ENCODE measurements around the gene GATC. TPM values are rescaled to one million over a fixed set of nuclear protein-coding genes. Genes with fewer than 3 reads are reported as not detected.

GATC gene
- total and polyA plus RNA-seq, 2 donors (not counting 3 experiments of a cell fraction or from before 2014, with no cell fraction given) = 13.0 to 28.8 TPM

DNA sequence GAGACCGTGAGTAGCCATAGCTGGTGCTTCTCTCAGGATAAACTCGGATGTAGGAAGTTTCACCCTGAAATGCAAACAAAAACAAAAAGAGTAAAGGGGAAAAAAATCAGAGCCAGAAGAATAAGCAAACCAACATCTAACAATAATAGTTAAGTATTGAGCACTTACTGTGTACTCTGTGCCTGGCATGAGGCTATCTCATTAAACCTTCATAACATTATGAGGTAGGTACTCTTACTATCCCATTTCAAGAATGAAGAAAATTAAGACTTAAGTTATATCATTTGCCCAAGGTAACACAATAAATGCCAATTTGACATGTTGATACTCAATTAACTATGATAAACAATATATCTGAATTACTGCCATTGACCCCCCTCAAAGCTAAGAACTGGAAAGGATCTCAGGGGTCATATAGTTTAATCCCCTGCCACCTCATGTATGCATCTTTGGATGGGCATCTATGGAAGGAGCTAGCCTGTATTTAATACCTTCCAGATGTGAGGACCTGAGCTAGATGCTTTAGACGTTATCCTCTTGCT, 15.9 kb downstream of the GATC start:
- TF ChIP-seq, protein P1, sequence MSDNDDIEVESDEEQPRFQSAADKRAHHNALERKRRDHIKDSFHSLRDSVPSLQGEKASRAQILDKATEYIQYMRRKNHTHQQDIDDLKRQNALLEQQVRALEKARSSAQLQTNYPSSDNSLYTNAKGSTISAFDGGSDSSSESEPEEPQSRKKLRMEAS (IDR thresholded peaks at IDR 0.05; ENCODE audit: insufficient read depth, insufficient read length) = no peak
- no peak for TF ChIP-seq POLR2A (IDR thresholded peaks at IDR 0.05; ENCODE audit: low read depth, low read length)
- TF ChIP-seq EZH2 (IDR thresholded peaks at IDR 0.05; ENCODE audit: borderline replicate concordance, low read depth, low read length, severe bottlenecking) = no peak
- TF ChIP-seq GATA2 (IDR thresholded peaks at IDR 0.05; ENCODE audit: insufficient read depth, insufficient read length, low read depth, low read length) = no peak
- TF ChIP-seq POLR2AphosphoS5 (IDR thresholded peaks at IDR 0.05; ENCODE audit: insufficient read depth, low read depth, low read length) = no peak
- TF ChIP-seq, protein P2, sequence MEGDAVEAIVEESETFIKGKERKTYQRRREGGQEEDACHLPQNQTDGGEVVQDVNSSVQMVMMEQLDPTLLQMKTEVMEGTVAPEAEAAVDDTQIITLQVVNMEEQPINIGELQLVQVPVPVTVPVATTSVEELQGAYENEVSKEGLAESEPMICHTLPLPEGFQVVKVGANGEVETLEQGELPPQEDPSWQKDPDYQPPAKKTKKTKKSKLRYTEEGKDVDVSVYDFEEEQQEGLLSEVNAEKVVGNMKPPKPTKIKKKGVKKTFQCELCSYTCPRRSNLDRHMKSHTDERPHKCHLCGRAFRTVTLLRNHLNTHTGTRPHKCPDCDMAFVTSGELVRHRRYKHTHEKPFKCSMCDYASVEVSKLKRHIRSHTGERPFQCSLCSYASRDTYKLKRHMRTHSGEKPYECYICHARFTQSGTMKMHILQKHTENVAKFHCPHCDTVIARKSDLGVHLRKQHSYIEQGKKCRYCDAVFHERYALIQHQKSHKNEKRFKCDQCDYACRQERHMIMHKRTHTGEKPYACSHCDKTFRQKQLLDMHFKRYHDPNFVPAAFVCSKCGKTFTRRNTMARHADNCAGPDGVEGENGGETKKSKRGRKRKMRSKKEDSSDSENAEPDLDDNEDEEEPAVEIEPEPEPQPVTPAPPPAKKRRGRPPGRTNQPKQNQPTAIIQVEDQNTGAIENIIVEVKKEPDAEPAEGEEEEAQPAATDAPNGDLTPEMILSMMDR (IDR thresholded peaks at IDR 0.05; ENCODE audit: extremely low read depth in 1 of 2, insufficient read depth in 1 of 2, low read depth in 1 of 2, low read length in 2 of 2) = no peak
- TF ChIP-seq MYC (IDR thresholded peaks at IDR 0.05; ENCODE audit: low read depth, low read length) = no peak
- no peak for TF ChIP-seq FOS (IDR thresholded peaks at IDR 0.05; ENCODE audit: borderline replicate concordance, insufficient read depth, low read length)
- TF ChIP-seq JUN (IDR thresholded peaks at IDR 0.05; ENCODE audit: borderline replicate concordance, insufficient read depth, insufficient read length, low read depth) = no peak
- FAIRE-seq = no peak
- Histone ChIP-seq H3K4me3 (replicated peaks in 1 of 3; ENCODE audit: insufficient read depth in 1 of 3, low read depth in 1 of 3, low read length in 3 of 3) (no peak overlapping the region), H3K4me1 (ENCODE audit: control insufficient read depth, extremely low read depth, insufficient read depth, low read length) (no peaks in the 10 kb centered on the region), H3K79me2 (ENCODE audit: control insufficient read depth, insufficient read depth, low read length) (peaks cover 35% of the 10 kb centered on the region), H3K27me3 (ENCODE audit: control insufficient read depth in 2 of 2, insufficient read depth in 2 of 2, low read length in 2 of 2) (no peaks in the 10 kb centered on the region), H2AFZ (ENCODE audit: low read depth, low read length) (no peak overlapping the region), H3K36me3 (ENCODE audit: control insufficient read depth in 2 of 2, extremely low read depth in 1 of 2, insufficient read depth in 2 of 2, low read length in 2 of 2) (peaks cover 38 to 48% of the 10 kb centered on the region in 2 experiments), H3K4me2 (ENCODE audit: insufficient read depth, low read length) (no peak overlapping the region), H3K9me3 (replicated peaks; ENCODE audit: control insufficient read depth, insufficient read depth, low read length) (no peaks in the 10 kb centered on the region), H3K9me1 (replicated peaks; ENCODE audit: control insufficient read depth, extremely low read depth, insufficient read depth, low read length) (no peaks in the 10 kb centered on the region), H3K9ac (replicated peaks; ENCODE audit: extremely low read depth, insufficient read depth, low read length) (no peak overlapping the region), H3K27ac (ENCODE audit: insufficient read depth, low read depth, low read length) (no peak overlapping the region), H4K20me1 (replicated peaks; ENCODE audit: control insufficient read depth, extremely low read depth, insufficient read depth, low read length) (no peaks in the 10 kb centered on the region)
- POLR2A ChIA-PET = no interaction called here
- DNase-seq (ENCODE audit: low read depth, low spot score) = no peak
- CTCF ChIA-PET = interaction anchor here (1.3 kb wide), 1 partner anchor 18 kb away, joined by 3 read pairs; no protein-coding TSS in a partner anchor
- intact Hi-C loops (cut with micrococcal nuclease) = no loop called here
- no TSS peak for BruUV-seq (replicated peaks)
- dilution Hi-C loops (cut with MboI; ENCODE audit: extremely low pct_ligation_motif_present, low sequenced_read_pairs) = no loop called here

Measured in endothelial cell of umbilical vein (primary cell).